ENCODE measurements around the gene PRLH. TPM values are rescaled to one million over a fixed set of nuclear protein-coding genes. Genes with fewer than 3 reads are reported as not detected.

Gene PRLH
- total RNA-seq, 1 donor from 2014 or later = not detected

DNA sequence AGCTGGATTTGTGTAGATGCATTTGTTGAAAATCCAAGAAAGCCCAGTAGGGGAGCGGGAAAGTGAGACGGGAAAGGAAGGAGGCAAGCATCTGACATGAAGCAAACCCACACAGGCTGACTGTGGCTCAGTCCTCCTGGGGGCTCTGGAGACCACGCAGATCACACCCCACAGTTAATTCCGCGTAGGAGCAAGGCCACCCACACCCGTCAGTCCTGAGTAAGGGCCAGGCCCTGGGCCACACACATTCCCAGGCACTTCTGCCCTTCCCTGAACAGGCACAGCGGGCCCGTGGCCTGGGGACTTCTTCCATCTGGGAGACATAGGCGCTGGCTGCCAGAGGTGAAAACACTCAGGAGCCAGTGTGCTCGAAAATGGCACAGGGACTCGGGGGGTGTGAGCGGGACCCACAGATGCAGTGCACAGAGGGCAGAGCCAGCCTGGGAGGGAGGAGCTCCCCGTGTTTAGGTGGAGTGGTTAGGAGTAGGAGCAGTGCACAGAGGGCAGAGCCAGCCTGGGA, 19.4 kb upstream of the PRLH start:
- intact Hi-C loops (cut with DNase I) = no loop called here
- Histone ChIP-seq H3K36me3 (no peaks in the 10 kb centered on the region), H3K4me3 (no peak overlapping the region), H3K9me3 (no peaks in the 10 kb centered on the region), H3K4me1 (no peaks in the 10 kb centered on the region), H3K27me3 (no peaks in the 10 kb centered on the region), H3K27ac (no peak overlapping the region)
- DNase-seq (ENCODE audit: low spot score in 2 of 2) = no peak
- no peak for TF ChIP-seq CTCF (IDR thresholded peaks at IDR 0.05)

GRCh38 chr2:237547841-237548416, 18.4 kb upstream of the PRLH start:
- H3K4me3 ChIP-seq = no peak overlapping the region

DNA sequence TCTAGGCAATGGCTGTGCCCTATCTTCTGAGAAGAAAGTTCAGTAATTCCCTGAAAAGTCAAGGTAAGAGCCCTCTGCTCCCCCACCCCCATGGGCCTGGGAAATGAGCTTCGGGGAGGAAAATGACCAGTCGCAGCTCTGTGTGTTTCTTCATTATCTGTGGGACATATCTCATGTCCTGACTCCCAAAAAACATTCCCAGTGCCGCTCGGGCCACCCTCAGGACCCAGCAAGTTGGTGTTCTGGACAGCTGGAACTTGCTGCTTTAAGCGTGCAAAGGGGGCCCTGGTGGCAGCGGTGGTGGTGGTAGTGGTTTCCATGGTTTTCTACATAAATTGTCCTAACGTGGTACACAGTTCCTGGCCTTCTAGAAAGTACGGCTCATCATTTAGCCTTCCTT, 17.2 kb upstream of the PRLH start:
- intact Hi-C loops (cut with DNase I) = no loop called here
- no peaks in the 10 kb centered on the region for H3K9me3 ChIP-seq
- H3K4me3 ChIP-seq = no peak overlapping the region
- no peaks in the 10 kb centered on the region for H3K27me3 ChIP-seq
- H3K36me3 ChIP-seq = no peaks in the 10 kb centered on the region
- TF ChIP-seq CTCF (IDR thresholded peaks at IDR 0.05) = no peak
- DNase-seq (ENCODE audit: low spot score in 2 of 2) = no peak
- no peak overlapping the region for H3K27ac ChIP-seq
- H3K4me1 ChIP-seq = no peaks in the 10 kb centered on the region

More at GRCh38 chr2:237547841-237548416, 18.4 kb upstream of the PRLH start:
- intact Hi-C loops (cut with DNase I) = no loop called here
- no peak for DNase-seq (ENCODE audit: low spot score in 2 of 2)
- Histone ChIP-seq H3K9me3 (no peaks in the 10 kb centered on the region), H3K36me3 (no peaks in the 10 kb centered on the region), H3K27me3 (no peaks in the 10 kb centered on the region), H3K27ac (no peak overlapping the region), H3K4me1 (no peaks in the 10 kb centered on the region)
- no peak for TF ChIP-seq CTCF (IDR thresholded peaks at IDR 0.05)

DNA sequence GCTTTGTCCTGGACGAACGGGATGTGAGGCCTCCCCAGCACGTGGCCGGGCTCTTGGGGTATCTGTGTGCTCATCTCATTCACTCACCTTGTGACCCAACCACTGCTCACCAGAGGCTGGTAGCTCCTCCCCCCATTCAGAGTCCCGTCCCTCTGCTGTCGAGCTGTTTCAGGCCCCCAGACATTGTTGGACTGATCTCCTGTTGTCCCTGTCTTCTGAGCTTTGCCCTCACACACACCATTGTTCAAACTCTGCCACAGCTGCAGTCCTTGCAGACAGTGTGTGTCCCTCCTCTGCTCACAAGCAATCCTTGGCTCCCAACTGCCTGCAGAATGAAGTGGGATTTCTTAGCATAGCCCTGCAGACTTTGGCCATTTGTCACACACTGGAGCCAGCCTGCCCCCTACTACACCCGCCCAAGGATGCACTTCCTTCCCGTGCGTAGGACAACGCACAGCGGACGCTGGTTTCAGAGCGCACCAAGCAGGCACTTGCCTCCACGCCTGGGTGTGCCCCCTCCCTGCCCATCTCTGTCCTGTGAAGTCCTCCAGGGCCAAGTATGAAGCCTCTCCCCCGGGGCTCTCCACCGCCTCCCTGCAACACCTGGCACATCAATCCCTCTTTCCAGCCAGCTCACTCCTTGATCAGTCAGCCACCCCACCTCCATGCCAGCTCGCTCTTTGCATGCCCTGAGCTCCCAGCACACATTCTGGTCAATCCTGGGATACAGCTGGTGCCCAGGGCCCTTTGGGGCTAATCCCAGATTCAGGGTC, 16.5 kb upstream of the PRLH start:
- no peak for TF ChIP-seq CTCF (IDR thresholded peaks at IDR 0.05)
- no peak for DNase-seq (ENCODE audit: low spot score in 2 of 2)
- H3K9me3 ChIP-seq = peaks cover 0 to 2% of the 10 kb centered on the region in 2 donors
- H3K36me3 ChIP-seq = no peaks in the 10 kb centered on the region
- H3K27me3 ChIP-seq = no peaks in the 10 kb centered on the region
- no peaks in the 10 kb centered on the region for H3K4me1 ChIP-seq
- no peak overlapping the region for H3K4me3 ChIP-seq
- no peak overlapping the region for H3K27ac ChIP-seq
- intact Hi-C loops (cut with DNase I) = no loop called here

GRCh38 chr2:237551071-237551574, 15.3 kb upstream of the PRLH start:
- no peak overlapping the region for H3K27ac ChIP-seq
- no peaks in the 10 kb centered on the region for H3K27me3 ChIP-seq
- no peaks in the 10 kb centered on the region for H3K36me3 ChIP-seq
- peaks cover 3 to 13% of the 10 kb centered on the region in 2 donors for H3K9me3 ChIP-seq
- intact Hi-C loops (cut with DNase I) = no loop called here
- H3K4me1 ChIP-seq = no peaks in the 10 kb centered on the region
- DNase-seq (ENCODE audit: low spot score in 2 of 2) = no peak
- H3K4me3 ChIP-seq = no peak overlapping the region
- no peak for TF ChIP-seq CTCF (IDR thresholded peaks at IDR 0.05)

Data from ascending aorta (tissue), 2 donors.